Fibroblast of skin of scalp (primary cell): ENCODE results near the gene ADRB1.

Source experiments
- DNase-seq: peaks from one replicate; pipeline ENCODE4 v3.0.0-alpha.2; 2013

ADRB1 gene

DNA sequence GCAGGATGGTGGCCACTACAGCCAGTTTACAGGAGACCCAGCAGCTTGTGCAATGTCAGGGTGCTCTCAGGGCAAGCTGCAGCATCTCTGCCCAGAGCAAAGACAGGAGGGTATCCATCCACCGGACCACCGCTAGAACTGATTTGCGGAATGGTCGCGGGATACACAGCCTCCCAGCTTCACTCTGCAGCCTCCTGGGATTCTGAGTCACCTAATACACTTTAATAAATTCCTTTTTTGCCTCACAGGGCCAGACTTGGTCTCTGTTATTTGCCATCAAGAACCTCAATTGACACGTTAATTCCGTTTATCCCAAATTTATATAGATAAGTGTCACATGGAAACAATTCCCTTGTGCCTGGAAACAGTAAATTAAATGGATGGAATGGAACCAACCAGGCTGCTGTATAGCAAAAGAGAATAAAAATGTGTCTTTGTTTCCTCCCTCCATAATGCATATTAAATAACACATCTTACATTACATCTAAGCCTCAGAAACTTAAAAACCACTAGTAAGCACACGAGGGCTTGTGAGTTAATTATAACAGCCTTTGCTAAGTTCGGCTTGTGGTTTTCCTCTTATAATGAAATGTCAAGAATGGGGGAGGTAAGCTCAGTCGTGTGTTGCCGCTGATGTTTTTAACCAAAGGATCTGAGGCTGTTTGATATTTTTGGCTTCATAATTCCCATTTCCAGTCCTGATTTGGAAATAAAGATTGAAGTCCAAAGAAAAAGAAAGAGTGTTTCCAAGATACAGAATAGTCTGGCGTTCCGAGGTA lies 52.1 kb downstream of the ADRB1 start:
- DNase-seq, result peak; percentile 12
